ENCODE data around the gene SAP30.

The SAP30 gene

DNA sequence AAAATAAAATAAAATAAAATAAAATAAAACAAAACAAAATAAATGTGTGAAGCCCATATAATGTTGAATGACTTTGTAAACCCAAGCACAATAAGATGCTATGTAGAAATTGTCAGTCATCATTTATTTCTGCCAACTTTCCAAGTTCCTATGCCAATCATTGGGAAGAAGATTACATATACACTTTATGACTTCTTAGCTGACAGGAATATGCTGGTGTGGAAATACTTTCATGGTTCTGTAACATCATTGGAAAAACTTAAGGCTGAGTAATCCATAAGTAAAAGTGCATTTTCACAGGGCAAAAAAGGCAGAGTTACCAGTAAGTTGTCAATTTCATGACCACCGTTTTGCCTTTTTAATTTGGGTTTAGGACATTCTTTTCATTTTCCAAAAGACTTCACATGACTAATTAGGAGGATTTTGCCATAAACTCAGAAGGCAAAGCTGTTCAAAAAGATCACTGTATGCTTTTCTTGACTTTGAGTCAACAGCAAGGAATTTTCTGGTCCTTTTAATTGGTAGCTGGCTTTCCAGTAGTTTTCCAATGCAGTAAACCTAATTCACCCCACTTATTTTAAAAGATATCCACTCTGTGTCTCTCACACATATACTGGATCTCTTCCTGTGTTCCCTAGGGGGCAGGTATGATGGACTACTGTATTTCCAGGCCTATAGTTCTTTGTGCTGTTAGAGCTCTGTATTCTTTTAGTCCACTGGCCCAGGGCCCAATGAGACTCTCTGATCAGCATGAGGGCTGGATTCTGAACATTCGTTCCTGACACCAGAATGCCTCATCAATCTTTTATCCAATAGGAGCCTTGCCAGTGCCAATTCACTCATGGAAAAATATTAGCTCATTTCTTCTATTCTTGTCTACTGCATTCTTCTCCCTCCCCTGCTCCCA is 54.4 kb downstream of the SAP30 start:
- Histone ChIP-seq H3K27me3 (no peaks in the 10 kb centered on the region), H3K4me2 (peak overlapping the region; percentile 46), H3K4me1 (peaks cover 20% of the 10 kb centered on the region), H3K9ac (no peak overlapping the region), H3K4me3 (no peak overlapping the region), H4K20me1 (no peaks in the 10 kb centered on the region), H3K27ac (no peak overlapping the region), H3K9me3 (peaks cover 4% of the 10 kb centered on the region; the same call in 1 of the 2 replicates), H3K36me3 (peaks cover 39% of the 10 kb centered on the region)
- no peak for TF ChIP-seq Cebpa-rat (IDR thresholded peaks at IDR 0.05)

DNA sequence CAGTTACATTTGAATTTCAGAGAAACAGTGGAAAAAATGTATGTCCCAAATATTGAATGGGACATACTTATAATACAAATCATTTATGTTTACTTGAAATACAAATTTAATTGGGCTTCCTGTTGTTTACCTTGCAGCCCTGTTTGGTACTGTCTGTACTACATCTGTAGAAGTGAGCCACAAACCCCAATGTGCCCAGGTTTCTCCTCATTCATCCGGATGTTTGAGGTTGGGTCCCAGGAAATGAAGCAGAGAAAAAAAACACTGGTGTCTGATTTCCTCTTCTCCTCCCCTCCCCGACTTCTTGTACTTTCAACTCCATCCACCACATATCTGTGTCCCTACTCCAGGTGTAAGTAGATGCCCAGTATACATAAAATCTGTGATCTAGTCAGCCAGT is 55.3 kb downstream of the SAP30 start:
- Histone ChIP-seq H3K4me2 (peak overlapping the region; percentile 46), H3K4me1 (peaks cover 13% of the 10 kb centered on the region), H3K9ac (no peak overlapping the region), H3K27me3 (no peaks in the 10 kb centered on the region), H3K27ac (no peak overlapping the region), H3K4me3 (no peak overlapping the region), H3K36me3 (peaks cover 47% of the 10 kb centered on the region), H4K20me1 (no peaks in the 10 kb centered on the region), H3K9me3 (peaks cover 12% of the 10 kb centered on the region)
- TF ChIP-seq Cebpa-rat (IDR thresholded peaks at IDR 0.05), result no peak

All from BLaER1 (cell line).